NCI-H1092 treated with DMSO at 0.1 percent for 48 hours (cell line): ENCODE results near the gene ZNF346.
"Not testable (repeated sequence)": the region's sequence is repeated elsewhere in the genome, so short reads cannot be mapped to it uniquely, and the experiment has no call there.

Source experiments
- DNase-seq: peaks from one replicate; lab custom pipeline; 2025; lab: John Stamatoyannopoulos, UW

The ZNF346 gene

DNA sequence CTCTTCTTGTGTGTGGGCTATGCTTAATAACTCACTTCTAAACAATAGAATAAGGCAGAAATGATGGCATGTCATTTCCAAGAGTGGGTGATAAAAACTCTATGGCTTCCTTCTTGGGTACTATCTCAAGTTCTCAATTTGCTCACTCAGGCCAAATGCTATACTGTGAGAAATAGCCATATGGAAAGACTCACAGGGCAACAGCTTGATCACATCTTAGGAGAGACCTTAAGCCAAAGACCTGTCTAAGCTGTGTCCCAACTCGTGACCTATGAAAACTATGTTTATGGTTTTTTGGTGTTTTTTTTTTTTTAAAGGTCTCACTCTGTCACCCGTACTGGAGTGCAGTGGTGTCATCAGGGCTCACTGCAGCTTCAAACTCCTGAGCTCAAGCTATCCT, 13.8 kb upstream of the ZNF346 start:
- no peak for DNase-seq

DNA sequence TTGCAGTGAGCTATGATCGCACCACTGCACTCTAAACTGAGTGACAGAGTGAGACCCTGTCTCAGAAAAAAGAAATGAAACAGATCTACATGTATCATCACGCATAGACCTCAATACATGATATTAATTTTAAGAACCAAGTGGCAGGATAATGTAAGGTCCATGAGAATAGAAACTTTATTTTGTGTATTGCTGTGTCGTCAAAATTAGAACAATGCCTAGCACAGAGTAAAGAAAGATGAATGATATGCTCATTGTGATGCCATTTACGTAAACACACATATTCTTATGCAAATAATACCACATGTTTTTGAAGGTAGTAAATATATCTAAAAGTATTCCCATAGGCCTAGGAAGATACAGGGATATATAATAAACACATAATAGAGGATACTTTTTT, 12.3 kb upstream of the ZNF346 start:
- DNase-seq = no peak

DNA sequence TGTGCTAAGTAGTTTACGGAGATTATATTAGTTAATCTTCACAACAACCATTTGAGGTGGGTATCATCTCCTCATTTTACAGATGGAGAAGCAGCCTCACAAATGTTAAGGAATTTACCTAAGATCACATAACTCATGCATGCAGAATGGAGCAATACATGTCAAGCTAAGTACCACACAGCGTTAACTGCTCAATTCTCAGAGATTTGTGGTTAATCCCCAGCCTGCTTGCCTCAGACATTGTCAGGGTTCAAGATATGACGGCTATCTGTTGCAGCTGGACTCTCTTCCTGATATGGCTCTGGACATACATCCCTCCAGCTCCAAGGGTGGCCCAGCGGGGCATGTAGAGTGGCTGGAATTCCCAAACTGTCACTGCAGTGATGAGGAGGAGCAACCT, 7.3 kb upstream of the ZNF346 start:
- DNase-seq = no peak

DNA sequence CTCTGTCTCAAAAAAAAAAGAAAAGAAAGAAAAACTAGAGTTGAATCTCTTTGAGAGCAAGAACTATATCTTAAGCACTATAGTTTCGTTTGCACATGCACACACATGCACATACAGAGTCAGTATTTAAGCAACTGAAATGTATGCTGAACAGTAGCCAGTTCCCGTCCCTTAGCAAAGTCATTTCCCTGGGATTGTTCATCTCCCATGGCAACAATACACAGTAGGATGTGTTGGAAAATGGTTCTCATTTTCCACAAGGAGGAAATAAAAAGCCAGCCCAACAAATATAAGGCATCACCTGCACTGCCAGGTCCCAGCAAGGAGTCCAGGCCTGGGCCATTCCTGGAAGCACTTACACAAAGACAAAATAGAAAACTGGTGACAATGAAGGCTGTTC, 4.2 kb upstream of the ZNF346 start:
- DNase-seq = no peak

GRCh38 chr5:177020033-177020432, 2.5 kb upstream of the ZNF346 start:
- DNase-seq = no peak

DNA sequence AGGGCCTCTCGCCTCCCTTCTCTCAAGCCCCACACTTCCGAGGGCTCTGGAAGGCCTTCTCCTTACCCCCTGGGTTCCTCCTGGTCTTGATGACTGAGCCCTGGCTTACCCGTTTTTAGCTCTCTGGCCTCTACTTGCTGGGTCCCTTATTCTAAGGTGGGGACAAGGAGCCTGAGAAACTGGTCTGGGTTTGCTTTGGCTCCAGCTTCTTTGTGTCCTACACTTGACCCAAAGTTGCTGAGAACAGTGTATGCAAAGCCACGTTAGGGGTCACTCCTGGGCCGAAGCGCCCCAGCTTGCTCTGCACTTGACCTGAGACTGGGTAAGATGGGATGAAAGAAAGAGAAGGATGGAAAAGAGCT, 788 bp downstream of the ZNF346 start:
- no peak for DNase-seq

GRCh38 chr5:177024559-177024958, 2.1 kb downstream of the ZNF346 start:
- DNase-seq = no peak

- no peak for DNase-seq
Observed at GRCh38 chr5:177025101-177025601, 2.7 kb downstream of the ZNF346 start.

- no peak for DNase-seq
Observed at GRCh38 chr5:177027665-177028064, 5.2 kb downstream of the ZNF346 start.

GRCh38 chr5:177029498-177029897, 7.0 kb downstream of the ZNF346 start:
- DNase-seq = no peak

DNA sequence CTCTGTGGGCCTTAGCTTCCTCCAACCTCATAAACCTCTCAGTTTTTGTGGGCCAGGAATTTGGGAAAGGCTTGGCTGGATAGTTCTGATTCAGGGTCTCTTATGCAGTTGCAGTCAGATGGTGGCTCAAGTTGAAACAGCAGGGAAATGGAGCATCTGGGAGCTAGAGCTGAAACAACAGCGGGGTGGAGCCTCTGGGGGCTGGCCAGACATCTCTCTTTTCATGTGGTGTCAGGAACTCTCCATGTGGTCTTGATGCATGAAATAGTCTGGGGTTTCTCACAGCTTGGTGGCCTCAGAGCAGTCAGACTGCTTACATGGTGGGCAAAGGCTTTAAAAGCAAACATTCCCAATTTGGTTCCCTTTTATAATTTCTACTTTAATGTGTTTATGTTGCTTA, 13.5 kb downstream of the ZNF346 start:
- no peak for DNase-seq

DNA sequence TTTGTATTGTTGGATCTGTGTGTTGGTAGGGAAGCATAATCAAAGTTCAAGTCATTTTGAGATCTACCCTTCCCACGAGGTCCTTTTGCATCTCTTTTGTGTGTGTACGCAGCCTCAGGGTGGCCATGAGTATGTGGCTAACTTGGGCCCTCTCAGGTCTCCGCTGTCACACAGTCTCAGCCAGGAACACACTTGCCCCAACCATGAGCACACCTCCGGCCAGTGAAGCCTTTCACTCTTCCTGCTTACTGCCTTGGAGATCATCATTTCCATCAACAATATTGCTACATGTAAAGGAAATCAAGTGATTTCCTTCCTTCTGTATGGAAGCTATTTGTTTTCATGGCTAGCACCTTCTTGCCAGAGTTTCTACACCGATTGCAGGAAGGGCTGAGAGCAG, 13.9 kb downstream of the ZNF346 start:
- no peak for DNase-seq

GRCh38 chr5:177036921-177037320, 14.4 kb downstream of the ZNF346 start:
- no peak for DNase-seq

GRCh38 chr5:177040814-177041420, 18.4 kb downstream of the ZNF346 start:
- no peak for DNase-seq

DNA sequence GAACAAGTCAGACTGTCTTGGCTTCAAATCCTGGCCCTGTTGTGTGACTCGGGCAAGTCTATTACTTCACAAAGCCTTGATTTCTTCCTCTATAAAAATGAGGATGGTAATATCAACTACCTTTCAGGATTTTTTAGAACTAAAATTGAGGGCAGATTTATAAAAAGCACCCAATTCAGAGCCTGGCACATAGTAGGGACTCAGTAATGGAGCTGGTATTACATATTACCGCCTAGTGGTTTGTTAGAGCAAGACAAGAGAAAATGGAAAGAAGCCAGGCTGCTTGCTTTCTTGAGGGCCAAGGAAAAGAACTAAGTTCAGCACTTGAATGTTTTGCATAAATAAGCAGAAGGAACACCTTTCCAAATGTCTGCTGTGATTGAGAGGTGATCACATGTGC, 19.4 kb downstream of the ZNF346 start:
- DNase-seq = no peak

DNA sequence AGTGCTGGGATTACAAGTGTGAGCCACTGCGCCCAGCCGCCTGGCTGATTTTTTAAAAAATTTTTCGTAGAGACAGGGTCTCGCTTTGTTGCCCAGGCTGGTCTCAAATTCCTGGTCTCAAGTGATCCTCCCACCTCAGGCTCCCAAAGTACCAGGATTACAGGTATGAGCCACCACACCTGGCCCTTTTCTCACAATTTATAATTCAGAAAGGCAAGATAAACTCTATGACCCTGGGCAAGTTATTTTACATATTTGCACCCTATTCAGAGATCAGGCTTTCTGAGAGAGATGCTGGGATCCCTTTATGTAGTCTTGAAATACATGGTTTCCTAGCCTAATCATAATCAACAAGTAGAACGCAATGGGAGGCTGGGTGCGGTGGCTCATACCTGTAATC, 20.6 kb downstream of the ZNF346 start:
- DNase-seq = no peak

GRCh38 chr5:177043958-177044357, 21.5 kb downstream of the ZNF346 start:
- DNase-seq = no peak

DNA sequence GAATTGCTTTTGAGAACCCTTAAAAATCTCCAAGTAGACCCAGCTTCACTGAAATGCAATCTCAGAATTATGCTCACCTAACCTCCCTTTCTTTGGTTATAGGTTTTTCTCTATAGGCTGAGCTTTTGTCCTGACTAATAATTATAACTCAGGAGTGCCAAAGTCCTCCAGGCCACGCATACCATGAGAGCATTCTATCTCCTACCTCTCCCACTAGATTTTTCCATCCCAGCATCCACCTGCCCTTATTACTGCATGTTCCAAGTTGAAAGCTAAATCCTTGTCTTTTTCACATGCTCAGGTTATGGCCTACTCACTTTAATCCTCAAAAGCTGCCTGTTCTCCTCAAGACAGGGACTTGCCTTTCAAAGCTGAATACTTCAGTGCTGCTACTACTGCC, 22.1 kb downstream of the ZNF346 start:
- DNase-seq = no peak

DNA sequence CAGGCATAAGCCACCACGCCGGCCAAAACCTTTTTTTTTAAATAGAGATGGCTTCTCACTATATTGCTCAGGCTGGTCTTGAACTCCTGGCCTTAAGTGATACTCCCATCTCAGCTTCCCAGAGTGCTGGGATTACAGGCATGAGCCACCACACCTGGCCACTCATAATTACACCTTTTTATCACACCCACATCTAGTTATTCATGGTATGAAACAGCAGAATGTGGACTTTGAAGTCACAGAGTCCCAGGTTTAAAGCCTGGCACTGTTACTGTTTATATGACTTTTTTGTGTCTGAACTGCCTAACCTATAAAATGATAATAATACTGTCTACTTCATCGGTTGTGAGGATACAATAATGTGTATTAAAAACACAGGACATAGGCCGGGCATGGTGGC, 23.1 kb downstream of the ZNF346 start:
- DNase-seq = no peak

DNA sequence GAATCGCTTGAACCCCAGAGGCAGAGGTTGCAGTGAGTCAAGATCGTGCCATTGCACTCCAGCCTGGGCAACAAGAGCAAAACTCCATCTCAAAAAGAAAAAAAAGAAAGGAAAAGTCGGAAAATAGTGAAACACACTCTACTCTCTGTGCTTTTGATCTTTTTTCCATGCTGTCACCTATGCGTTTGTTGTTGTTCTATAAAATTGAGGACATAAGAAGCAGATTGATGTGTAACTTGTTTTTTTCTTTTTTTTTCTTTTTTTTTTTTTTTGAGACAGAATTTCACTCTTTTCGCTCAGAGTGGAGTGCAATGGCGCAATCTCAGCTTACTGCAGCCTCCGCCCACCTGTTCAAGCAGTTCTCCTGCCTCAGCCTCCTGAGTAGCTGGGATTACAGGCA, 26.0 kb downstream of the ZNF346 start:
- not testable (repeated sequence) for DNase-seq

GRCh38 chr5:177049285-177049684, 26.8 kb downstream of the ZNF346 start:
- DNase-seq = no peak

DNA sequence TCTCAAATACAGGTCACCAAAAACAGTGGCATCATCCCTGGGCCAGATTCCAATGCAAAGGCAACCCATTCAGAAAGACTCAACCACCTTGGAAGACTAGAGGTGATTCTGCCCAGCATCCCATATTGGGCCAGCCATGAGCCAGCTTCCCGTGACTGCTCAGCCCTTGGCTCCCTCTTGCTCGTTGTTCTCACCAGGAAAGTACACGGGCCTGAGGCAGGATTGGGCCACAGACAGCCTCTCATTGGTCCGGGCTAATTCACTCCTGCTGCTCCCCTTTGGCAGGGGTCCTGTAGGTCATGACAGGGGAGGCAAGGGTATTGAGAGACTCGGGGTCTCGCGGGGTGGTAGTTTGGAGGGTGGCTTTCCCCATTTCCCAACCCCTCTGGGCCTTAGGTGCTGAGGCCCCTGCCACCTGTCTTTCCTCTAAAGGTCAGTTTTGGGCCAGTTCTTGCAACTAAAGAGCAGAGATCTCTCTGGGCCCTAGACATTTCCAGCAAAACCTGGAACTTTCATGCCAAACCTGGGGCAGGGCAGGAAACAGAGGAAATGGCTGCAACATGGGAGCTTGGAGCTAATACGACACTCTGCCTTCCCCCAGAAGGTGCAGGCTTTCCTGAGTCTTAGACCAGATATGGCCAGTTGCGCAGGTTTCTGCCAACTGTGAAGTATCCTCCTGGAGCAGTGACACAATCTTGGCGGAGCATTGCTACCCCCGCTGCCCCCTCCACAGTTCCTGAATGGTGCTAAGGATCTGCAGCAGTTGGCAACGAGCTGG, 42.2 kb downstream of the ZNF346 start:
- no peak for DNase-seq

DNA sequence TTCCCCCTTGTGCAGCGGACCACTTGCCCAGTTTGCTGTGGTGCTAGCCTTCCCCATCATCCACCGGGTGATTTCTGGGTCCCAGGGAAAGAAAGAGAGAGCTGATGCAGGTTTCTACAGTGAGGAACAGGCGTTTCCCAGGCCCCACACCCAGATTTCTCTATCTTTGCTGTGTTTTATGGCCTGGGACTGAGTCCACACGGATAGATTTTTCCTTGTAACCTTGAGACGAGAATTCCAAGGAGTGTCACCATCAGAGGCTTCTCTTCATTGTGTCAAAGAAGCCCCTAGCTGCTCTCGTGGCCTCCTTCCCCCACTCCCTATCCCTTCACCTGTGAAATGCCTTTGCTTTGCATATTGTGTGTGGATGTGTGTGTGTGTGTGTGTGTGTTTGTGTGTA, 43.0 kb downstream of the ZNF346 start:
- DNase-seq = no peak

DNA sequence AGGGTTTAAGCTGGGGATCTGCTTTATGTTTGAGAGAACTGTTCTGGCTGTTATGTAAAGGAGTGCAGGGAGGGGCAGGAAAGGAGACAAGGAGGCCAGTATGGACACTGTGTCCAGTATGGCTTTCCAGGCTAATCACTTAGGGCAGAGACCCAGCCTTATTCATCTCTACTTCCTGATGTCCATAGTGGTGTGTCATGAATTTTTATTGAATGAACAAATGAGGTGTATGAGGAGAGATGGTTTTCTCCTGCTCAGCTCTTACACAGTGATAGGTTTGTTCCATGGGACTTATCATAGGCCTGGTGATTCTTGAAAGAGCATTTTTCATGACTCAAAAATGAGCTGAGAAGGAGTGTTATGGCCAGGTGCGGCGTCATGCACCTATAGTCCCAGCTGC, 43.7 kb downstream of the ZNF346 start:
- no peak for DNase-seq
